NCI-H1105 treated with DMSO at 0.1 percent for 48 hours (cell line): ENCODE results near the gene CRYGS.

Source experiments
- DNase-seq: peaks from one replicate; lab custom pipeline; 2025; lab: John Stamatoyannopoulos, UW

Gene CRYGS

DNA sequence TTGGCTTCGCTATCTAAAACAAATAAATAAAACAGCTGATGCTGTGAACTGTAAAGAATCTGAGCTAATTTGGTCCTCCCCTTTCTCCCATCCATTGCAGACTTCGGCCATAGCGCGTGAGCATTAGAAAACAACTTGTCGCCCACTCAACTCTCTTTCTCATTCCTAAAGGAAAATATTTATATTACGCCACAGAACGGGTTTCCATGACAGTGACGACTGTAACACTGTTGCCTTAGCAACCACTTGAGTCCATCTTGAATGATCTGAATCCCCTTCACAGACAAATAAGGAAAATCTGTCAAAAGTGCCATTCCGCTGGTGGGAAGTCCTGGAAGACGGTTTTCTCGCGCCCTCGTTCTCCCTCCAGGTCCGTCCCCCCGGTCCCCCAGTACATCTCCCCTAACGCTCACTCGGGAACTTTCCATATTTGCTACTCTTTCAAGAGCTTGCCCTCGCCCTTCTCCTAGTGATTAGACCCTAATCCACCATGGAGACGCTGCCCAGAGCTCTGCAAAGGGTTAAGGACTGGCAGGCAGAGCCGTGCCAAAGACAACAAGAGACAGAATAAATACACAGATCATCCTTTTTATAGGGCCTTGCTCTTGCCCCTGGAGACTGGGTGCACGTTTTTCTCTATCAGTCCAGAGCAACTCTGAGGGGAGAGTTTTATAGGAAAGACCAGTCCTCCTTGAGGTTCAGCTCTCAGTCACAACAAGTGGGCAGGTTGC lies 50.5 kb downstream of the CRYGS start:
- no peak for DNase-seq

DNA sequence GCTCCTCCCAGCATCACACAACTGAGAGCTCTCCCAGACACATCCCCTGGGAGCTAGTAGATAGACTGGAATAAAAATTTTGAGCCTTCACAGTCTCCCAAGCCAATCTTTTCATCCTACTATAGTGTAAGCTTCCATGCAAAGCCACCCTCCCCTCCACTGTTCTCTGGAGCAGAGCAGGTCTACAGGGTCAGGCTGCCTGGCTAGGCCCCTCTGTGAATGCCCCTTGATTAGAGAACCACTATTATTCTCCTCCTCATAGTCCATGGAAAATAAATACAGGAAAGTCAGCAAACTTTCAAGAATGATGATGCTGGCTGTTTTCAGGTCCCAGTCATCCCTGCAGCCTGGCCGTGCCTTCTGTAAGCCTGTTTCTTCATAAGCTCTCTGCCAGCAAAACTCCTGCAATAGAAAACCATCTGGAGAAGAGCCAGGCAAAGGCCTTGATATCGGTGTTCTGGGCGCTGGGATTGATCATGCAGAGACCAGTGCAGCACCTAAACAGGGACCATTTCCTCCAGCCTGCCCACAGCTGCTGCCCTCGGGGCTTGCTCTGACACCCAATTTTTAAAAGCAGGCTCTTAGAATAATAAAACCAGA lies 51.7 kb downstream of the CRYGS start:
- no peak for DNase-seq

- no peak for DNase-seq
These were observed 54.7 kb downstream of the CRYGS start for GRCh38 chr3:186489507-186489906.
